ENCODE data around the gene LRRC8E. TPM values are rescaled to one million over a fixed set of nuclear protein-coding genes. Genes with fewer than 3 reads are reported as not detected.

LRRC8E gene
- total and polyA plus RNA-seq, 10 of the 15 experiments (the other 5 are each of a cell fraction or from before 2014, with no cell fraction given) = 0.04 to 0.32 (median 0.25) TPM; not detected in 7

DNA sequence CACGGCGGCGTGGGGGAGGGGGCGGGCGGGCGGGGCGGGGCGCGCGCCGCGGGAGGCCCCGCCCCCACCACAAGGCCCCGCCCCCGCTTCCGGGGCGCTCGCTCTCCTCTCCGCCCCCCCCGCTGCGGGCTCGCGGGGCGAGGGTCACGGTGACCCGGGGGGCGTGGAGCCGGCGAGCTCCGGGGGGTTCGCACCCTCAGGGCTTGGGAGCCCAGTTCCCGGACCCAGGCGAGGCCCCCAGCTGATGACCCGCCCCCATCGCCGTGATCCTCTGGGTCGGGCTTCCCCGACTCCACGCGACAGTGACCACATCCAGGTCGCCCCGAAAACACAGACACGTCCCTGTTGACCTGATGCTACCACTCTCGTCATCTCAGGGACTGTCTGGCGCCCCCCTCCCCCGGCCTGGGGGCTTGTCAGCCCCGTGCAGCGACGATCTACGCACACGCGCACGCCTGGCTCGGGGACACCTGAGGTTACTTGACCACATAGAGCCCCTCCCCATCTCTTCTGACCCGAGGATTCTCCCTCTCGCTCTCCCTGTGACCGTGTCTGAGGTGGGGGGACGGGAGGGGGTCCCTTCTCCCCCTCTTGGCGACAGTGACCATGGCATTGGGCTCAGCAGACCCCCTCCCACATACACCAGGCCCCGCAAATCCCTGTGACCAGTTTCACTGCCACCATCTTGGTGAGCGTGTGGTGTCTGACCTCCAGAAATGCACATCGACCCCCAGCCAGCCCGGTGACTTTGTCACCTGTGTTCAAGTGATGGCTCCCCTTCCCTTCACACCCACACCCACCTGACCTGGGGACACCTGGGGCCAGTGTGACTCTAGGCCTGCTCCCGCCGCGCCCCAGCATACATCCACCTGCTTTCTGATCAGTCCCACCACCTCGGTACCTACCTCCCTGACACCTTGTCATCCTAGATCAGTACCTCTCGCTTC lies 16.0 kb downstream of the LRRC8E start (continued):
- TF ChIP-seq, protein P1, sequence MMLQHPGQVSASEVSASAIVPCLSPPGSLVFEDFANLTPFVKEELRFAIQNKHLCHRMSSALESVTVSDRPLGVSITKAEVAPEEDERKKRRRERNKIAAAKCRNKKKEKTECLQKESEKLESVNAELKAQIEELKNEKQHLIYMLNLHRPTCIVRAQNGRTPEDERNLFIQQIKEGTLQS (IDR thresholded peaks at IDR 0.05; ENCODE audit: borderline replicate concordance, extremely low read depth, low read depth, low read length) = no peak
- TF ChIP-seq YY1 (IDR thresholded peaks at IDR 0.05; ENCODE audit: low read depth, low read length) (no peak; the same call in 1 of the 2 replicates), RELA (IDR thresholded peaks at IDR 0.05; ENCODE audit: borderline replicate concordance, partially characterized antibody) (no peak), EED (IDR thresholded peaks at IDR 0.05; ENCODE audit: low read depth) (no peak), CHD1 (IDR thresholded peaks at IDR 0.05; ENCODE audit: low read depth, low read length) (no peak), RELB (IDR thresholded peaks at IDR 0.05; ENCODE audit: low read depth) (peak; percentile 47; the same call in 1 of the 2 replicates), RAD21 (IDR thresholded peaks at IDR 0.05; ENCODE audit: insufficient read depth, low read depth, low read length) (no peak), TCF12 (IDR thresholded peaks at IDR 0.05; ENCODE audit: low read depth, low read length) (0 out of 2 replicates have a peak, but pooled peaks have one; percentile 29), SREBF1 (IDR thresholded peaks at IDR 0.05; ENCODE audit: low read length) (no peak), SIN3A (IDR thresholded peaks at IDR 0.05; ENCODE audit: low read depth, low read length) (peak; percentile 70; the same call in 1 of the 2 replicates), MLLT1 (IDR thresholded peaks at IDR 0.05) (no peak), CHD4 (IDR thresholded peaks at IDR 0.05) (no peak), FOS (IDR thresholded peaks at IDR 0.05; ENCODE audit: borderline replicate concordance, extremely low read depth, insufficient read length) (no peak), NFYA (IDR thresholded peaks at IDR 0.05; ENCODE audit: borderline replicate concordance, low read depth, low read length) (no peak), LARP7 (IDR thresholded peaks at IDR 0.05) (peak; percentile 52; the same call in 1 of the 2 replicates), CREB1 (IDR thresholded peaks at IDR 0.05; ENCODE audit: low read depth) (no peak), KAT2A (conservative IDR thresholded peaks at IDR 0.05; ENCODE audit: control insufficient read depth, low read depth, low read length) (no peak), CHD2 (IDR thresholded peaks at IDR 0.05; ENCODE audit: borderline replicate concordance, low read depth, low read length) (0 out of 2 replicates have a peak, but pooled peaks have one; percentile 13), NR2F1 (conservative IDR thresholded peaks at IDR 0.05) (peak; percentile 96), ZZZ3 (IDR thresholded peaks at IDR 0.05; ENCODE audit: control insufficient read depth, insufficient read length, low read depth) (no peak), MEF2A (IDR thresholded peaks at IDR 0.05; ENCODE audit: insufficient read depth, low read depth, low read length) (no peak), TARDBP (IDR thresholded peaks at IDR 0.05; ENCODE audit: borderline replicate concordance) (no peak)
- TF ChIP-seq, protein P2, sequence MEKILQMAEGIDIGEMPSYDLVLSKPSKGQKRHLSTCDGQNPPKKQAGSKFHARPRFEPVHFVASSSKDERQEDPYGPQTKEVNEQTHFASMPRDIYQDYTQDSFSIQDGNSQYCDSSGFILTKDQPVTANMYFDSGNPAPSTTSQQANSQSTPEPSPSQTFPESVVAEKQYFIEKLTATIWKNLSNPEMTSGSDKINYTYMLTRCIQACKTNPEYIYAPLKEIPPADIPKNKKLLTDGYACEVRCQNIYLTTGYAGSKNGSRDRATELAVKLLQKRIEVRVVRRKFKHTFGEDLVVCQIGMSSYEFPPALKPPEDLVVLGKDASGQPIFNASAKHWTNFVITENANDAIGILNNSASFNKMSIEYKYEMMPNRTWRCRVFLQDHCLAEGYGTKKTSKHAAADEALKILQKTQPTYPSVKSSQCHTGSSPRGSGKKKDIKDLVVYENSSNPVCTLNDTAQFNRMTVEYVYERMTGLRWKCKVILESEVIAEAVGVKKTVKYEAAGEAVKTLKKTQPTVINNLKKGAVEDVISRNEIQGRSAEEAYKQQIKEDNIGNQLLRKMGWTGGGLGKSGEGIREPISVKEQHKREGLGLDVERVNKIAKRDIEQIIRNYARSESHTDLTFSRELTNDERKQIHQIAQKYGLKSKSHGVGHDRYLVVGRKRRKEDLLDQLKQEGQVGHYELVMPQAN (conservative IDR thresholded peaks at IDR 0.05) = peak; percentile 69; the same call in 1 of the 2 replicates
